Subcutaneous preadipocyte (primary cell): ENCODE data around the gene CELF2. TPM values are rescaled to one million over a fixed set of nuclear protein-coding genes. Genes with fewer than 3 reads are reported as not detected.

Source experiments
- total RNA-seq: library from RNA; depleted of rRNA; stranded (reverse); fragments of >200 nt; gene quantifications from 2 replicates; pipeline ENCODE4 v1.2.3, GENCODE V29; 2012

CELF2 gene
- total RNA-seq, result 23.1 and 38.2 TPM in 2 replicates

GRCh38 chr10:11017570-11018431, at the start of gene CELF2:
CELF2 (plus strand) TSS chr10:11017872; CDS start chr10:11018090, 218 bp downstream.

